Stimulated activated CD4-positive, alpha-beta T cell treated with anti-CD3 and anti-CD28 coated beads, Interleukin-12 subunit alpha, Interleukin-12 subunit beta, amount 100 ng/mL, for 48 hours (primary cell): Measurements from ENCODE around the gene ITGB3BP.
"Not testable (repeated sequence)": the region's sequence is repeated elsewhere in the genome, so short reads cannot be mapped to it uniquely, and the experiment has no call there.

Experiments
- DNase-seq, 3 donors: peaks; one replicate each; pipeline ENCODE4 v3.0.0-alpha.2; 2020; ENCODE audit warnings: low read depth in 2 of 3, low spot score in 1 of 3

ITGB3BP gene

GRCh38 chr1:63423649-63424048 is 99.4 kb downstream of the ITGB3BP start:
- no peak for DNase-seq

GRCh38 chr1:63420746-63421145 is 102.3 kb downstream of the ITGB3BP start:
- DNase-seq = not testable (repeated sequence)

- DNase-seq = no peak
Measured at GRCh38 chr1:63418101-63418500, 104.9 kb downstream of the ITGB3BP start.

GRCh38 chr1:63414691-63415365 is 108.2 kb downstream of the ITGB3BP start:
- no peak for DNase-seq

- no peak for DNase-seq
Measured at GRCh38 chr1:63413394-63413793, 109.6 kb downstream of the ITGB3BP start.

- DNase-seq = no peak
Measured at GRCh38 chr1:63411066-63411465, 112.0 kb downstream of the ITGB3BP start.

GRCh38 chr1:63408331-63408730 is 114.7 kb downstream of the ITGB3BP start:
- DNase-seq = no peak

GRCh38 chr1:63407002-63407401 is 116.0 kb downstream of the ITGB3BP start:
- DNase-seq = no peak

GRCh38 chr1:63405987-63406386 is 117.0 kb downstream of the ITGB3BP start:
- no peak for DNase-seq

- DNase-seq = no peak
Measured at GRCh38 chr1:63405021-63405420, 118.0 kb downstream of the ITGB3BP start.

GRCh38 chr1:63403386-63403785 is 119.6 kb downstream of the ITGB3BP start:
- no peak for DNase-seq

- DNase-seq = no peak
Measured at GRCh38 chr1:63401945-63402344, 121.1 kb downstream of the ITGB3BP start.
